K562 (cell line): ENCODE data around the gene FIBP. TPM values are rescaled to one million over a fixed set of nuclear protein-coding genes. Genes with fewer than 3 reads are reported as not detected.

Source experiments
- CBX2 ChIP-seq: fragments of 200-600 bp; sonication (generic); IDR thresholded peaks from one replicate; pipeline ENCODE4 v1.6.1; 2012; ENCODE audit warnings: mild to moderate bottlenecking, low read length, inconsistent platforms; ENCODE audit not compliant: insufficient read depth, poor library complexity, severe bottlenecking
- E2F5 ChIP-seq: sonication (generic); formaldehyde crosslinking; IDR thresholded peaks from 2 replicates; pipeline ENCODE4 v1.8.0; 2022; ENCODE audit warnings: mild to moderate bottlenecking, missing genetic modification reagents
- ELK3 ChIP-seq: fragments of 450-650 bp; formaldehyde crosslinking; IDR thresholded peaks from 2 replicates; pipeline ENCODE4 v1.4.0; 2020; ENCODE audit warnings: mild to moderate bottlenecking
- ERF ChIP-seq: fragments of 450-650 bp; formaldehyde crosslinking; IDR thresholded peaks from 2 replicates; pipeline ENCODE4 v1.4.0; 2020; ENCODE audit warnings: mild to moderate bottlenecking, mixed read lengths
- GABPB1 ChIP-seq: sonication (generic); formaldehyde crosslinking; IDR thresholded peaks from 2 replicates; pipeline ENCODE4 v1.8.0; 2022; ENCODE audit warnings: mild to moderate bottlenecking, missing genetic modification reagents
- HCFC1 ChIP-seq: IDR thresholded peaks from 2 replicates; pipeline ENCODE4 v1.6.1; 2012; ENCODE audit warnings: low read depth, low read length, improper control_type of control experiment
- HDAC2 ChIP-seq: fragments of 450-650 bp; IDR thresholded peaks from 2 replicates; pipeline ENCODE4 v1.6.1; 2016; ENCODE audit warnings: mild to moderate bottlenecking
- NCOA2 ChIP-seq, 2 experiments: fragments of 450-650 bp; IDR thresholded peaks; 2 replicates each; pipeline ENCODE4 v1.6.1; 2018; ENCODE audit warnings: mild to moderate bottlenecking in 2 of 2, moderate library complexity in 1 of 2; ENCODE audit not compliant: partially characterized antibody in 2 of 2
- POLR2A ChIP-seq: fragments of 450-650 bp; conservative IDR thresholded peaks from 2 replicates; pipeline ENCODE4 v1.6.1; 2016
- POLR2B ChIP-seq: fragments of 450-650 bp; IDR thresholded peaks from 2 replicates; pipeline ENCODE4 v1.6.1; 2018; ENCODE audit warnings: low read depth; ENCODE audit not compliant: partially characterized antibody
- RBM14 ChIP-seq: fragments of 200-400 bp; formaldehyde crosslinking; IDR thresholded peaks from 2 replicates; pipeline ENCODE4 v1.6.1; 2018; ENCODE audit warnings: low read depth, mild to moderate bottlenecking, low read length, moderate library complexity, borderline replicate concordance; ENCODE audit not compliant: insufficient read depth
- RBM22 ChIP-seq: fragments of 200-400 bp; formaldehyde crosslinking; IDR thresholded peaks from 2 replicates; pipeline ENCODE4 v1.6.1; 2018; ENCODE audit warnings: low read length, low read depth; ENCODE audit not compliant: poor library complexity, severe bottlenecking
- TARDBP ChIP-seq: fragments of 450-650 bp; IDR thresholded peaks from 2 replicates; pipeline ENCODE4 v1.6.1; 2016
- TCFL5 ChIP-seq: fragments of 250-450 bp; sonication (Bioruptor Pico); conservative IDR thresholded peaks from 2 replicates; pipeline ENCODE4 v1.6.1; 2021; ENCODE audit warnings: mild to moderate bottlenecking, moderate library complexity, matching md5 sums
- TFAP4 ChIP-seq: sonication (generic); formaldehyde crosslinking; IDR thresholded peaks from 2 replicates; pipeline ENCODE4 v1.8.0; 2022; ENCODE audit warnings: missing genetic modification reagents, mild to moderate bottlenecking, moderate library complexity, borderline replicate concordance
- XRCC4 ChIP-seq: IDR thresholded peaks from one replicate; pipeline ENCODE4 v1.6.1; 2011; ENCODE audit not compliant: insufficient read depth, insufficient read length; ENCODE audit errors: extremely low read depth
- ZNF239 ChIP-seq: fragments of 250-450 bp; sonication (Bioruptor Pico); IDR thresholded peaks from 2 replicates; pipeline ENCODE4 v1.4.0; 2020; ENCODE audit warnings: mild to moderate bottlenecking
- polyA plus RNA-seq, 8 experiments: library from polyadenylated mRNA; depleted of rRNA in 4 of 8; stranded (reverse) in 5 of 8; unstranded in 3 of 8; fragments of >200 nt; fragmentation: Nextera tagmentation in 2 of 8; fragmentation: Illumina TruSeq in 1 of 8; extraction: Ambion mirVana in 2 of 8; extraction: Trizol in 1 of 8; gene quantifications; 2 replicates each; pipeline versions ENCODE4 v1.2.1 to v1.2.3, GENCODE V29; 2011 to 2014; ENCODE audit warnings: inconsistent platforms in 1 of 8, missing spikeins in 1 of 8
- total RNA-seq, 7 experiments: library from RNA; depleted of rRNA in 6 of 7; stranded (reverse); fragments of >200 nt in 6 of 7; fragmentation: Illumina TruSeq in 2 of 7; extraction: Trizol in 2 of 7; gene quantifications; 2 replicates each; pipeline versions ENCODE4 v1.2.1 to v1.2.3, GENCODE V29; 2011 to 2021; ENCODE audit warnings: low replicate concordance in 1 of 7

The FIBP gene
- total and polyA plus RNA-seq, 9 of the 15 experiments (the other 6 are each of a cell fraction or from before 2014, with no cell fraction given) = 41.2 to 79.2 (median 48.6) TPM

GRCh38 chr11:65869643-65870306, 18.5 kb downstream of the FIBP start (continued):
- no peak for TF ChIP-seq ELK3 (CRISPR knock-in tag)
- TF ChIP-seq HDAC2 = no peak
- no peak for TF ChIP-seq TARDBP
- peak; percentile 74 for TF ChIP-seq RBM22
- TF ChIP-seq XRCC4 = no peak
- no peak for TF ChIP-seq TCFL5 (CRISPR knock-in tag)
- 0 out of 2 replicates have a peak, but pooled peaks have one; percentile 5 for TF ChIP-seq GABPB1 (CRISPR knock-in tag)
- TF ChIP-seq ERF (CRISPR knock-in tag) = no peak
- no peak for TF ChIP-seq NCOA2 (IDR thresholded peaks at IDR 0.05; ENCODE audit: partially characterized antibody in 2 of 2)
- TF ChIP-seq E2F5 (CRISPR knock-in tag) = no peak
- TF ChIP-seq TFAP4 (CRISPR knock-in tag) = no peak
- TF ChIP-seq POLR2A = peak; percentile 33; the same call in 1 of the 2 replicates
- TF ChIP-seq ZNF239 (CRISPR knock-in tag) = no peak
- no peak for TF ChIP-seq RBM14
- no peak for TF ChIP-seq HCFC1
- no peak for TF ChIP-seq CBX2
- no peak for TF ChIP-seq POLR2B
